Panc1 (cell line): ENCODE measurements around the gene SDK2.

ENCODE experiments used
- POLR2AphosphoS5 ChIP-seq: IDR thresholded peaks from 2 replicates; pipeline ENCODE4 v1.6.1; 2012; ENCODE audit warnings: mild to moderate bottlenecking, low read depth, low read length, moderate library complexity
- TCF7L2 ChIP-seq: IDR thresholded peaks from 2 replicates; pipeline ENCODE4 v1.6.1; 2011; ENCODE audit warnings: mild to moderate bottlenecking, low read depth, low read length, inconsistent platforms
- TF ChIP-seq, protein P1 (sequence below): fragments of 450-650 bp; IDR thresholded peaks from 2 replicates; pipeline ENCODE4 v1.5.1; 2017; ENCODE audit warnings: mild to moderate bottlenecking
- TF ChIP-seq, protein P2 (sequence below), 2 experiments: IDR thresholded peaks; 2 replicates each; pipeline ENCODE4 v1.6.1; 2011 to 2012; ENCODE audit warnings: low read depth in 2 of 2, control low read depth in 1 of 2, low read length in 1 of 2, mild to moderate bottlenecking in 1 of 2, moderate library complexity in 1 of 2; ENCODE audit not compliant: insufficient read depth in 1 of 2

DNA sequence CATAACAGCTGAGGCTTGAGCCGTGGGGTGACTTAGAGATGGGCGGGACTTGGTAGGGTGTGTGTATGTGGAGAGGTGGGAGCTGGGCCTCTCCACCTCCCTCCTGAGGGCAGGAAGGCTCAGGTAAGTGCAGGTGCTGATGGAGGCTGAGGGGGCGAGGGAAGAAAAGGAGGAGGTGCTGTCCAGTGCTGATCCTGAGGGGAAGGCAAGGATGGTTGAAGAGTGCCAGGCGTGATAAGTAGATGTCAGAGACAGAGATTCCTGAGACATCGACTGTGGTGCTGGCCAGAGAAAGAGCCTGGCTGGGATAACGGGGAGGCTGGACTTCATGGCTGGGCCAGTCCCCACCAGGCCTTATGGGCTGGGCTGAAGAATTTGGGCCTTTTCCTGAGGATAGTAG lies 159.1 kb downstream of the SDK2 start:
- TF ChIP-seq, protein P1, sequence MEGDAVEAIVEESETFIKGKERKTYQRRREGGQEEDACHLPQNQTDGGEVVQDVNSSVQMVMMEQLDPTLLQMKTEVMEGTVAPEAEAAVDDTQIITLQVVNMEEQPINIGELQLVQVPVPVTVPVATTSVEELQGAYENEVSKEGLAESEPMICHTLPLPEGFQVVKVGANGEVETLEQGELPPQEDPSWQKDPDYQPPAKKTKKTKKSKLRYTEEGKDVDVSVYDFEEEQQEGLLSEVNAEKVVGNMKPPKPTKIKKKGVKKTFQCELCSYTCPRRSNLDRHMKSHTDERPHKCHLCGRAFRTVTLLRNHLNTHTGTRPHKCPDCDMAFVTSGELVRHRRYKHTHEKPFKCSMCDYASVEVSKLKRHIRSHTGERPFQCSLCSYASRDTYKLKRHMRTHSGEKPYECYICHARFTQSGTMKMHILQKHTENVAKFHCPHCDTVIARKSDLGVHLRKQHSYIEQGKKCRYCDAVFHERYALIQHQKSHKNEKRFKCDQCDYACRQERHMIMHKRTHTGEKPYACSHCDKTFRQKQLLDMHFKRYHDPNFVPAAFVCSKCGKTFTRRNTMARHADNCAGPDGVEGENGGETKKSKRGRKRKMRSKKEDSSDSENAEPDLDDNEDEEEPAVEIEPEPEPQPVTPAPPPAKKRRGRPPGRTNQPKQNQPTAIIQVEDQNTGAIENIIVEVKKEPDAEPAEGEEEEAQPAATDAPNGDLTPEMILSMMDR: no peak
- TF ChIP-seq, protein P2, sequence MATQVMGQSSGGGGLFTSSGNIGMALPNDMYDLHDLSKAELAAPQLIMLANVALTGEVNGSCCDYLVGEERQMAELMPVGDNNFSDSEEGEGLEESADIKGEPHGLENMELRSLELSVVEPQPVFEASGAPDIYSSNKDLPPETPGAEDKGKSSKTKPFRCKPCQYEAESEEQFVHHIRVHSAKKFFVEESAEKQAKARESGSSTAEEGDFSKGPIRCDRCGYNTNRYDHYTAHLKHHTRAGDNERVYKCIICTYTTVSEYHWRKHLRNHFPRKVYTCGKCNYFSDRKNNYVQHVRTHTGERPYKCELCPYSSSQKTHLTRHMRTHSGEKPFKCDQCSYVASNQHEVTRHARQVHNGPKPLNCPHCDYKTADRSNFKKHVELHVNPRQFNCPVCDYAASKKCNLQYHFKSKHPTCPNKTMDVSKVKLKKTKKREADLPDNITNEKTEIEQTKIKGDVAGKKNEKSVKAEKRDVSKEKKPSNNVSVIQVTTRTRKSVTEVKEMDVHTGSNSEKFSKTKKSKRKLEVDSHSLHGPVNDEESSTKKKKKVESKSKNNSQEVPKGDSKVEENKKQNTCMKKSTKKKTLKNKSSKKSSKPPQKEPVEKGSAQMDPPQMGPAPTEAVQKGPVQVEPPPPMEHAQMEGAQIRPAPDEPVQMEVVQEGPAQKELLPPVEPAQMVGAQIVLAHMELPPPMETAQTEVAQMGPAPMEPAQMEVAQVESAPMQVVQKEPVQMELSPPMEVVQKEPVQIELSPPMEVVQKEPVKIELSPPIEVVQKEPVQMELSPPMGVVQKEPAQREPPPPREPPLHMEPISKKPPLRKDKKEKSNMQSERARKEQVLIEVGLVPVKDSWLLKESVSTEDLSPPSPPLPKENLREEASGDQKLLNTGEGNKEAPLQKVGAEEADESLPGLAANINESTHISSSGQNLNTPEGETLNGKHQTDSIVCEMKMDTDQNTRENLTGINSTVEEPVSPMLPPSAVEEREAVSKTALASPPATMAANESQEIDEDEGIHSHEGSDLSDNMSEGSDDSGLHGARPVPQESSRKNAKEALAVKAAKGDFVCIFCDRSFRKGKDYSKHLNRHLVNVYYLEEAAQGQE (IDR thresholded peaks at IDR 0.05; ENCODE audit: insufficient read depth in 1 of 2, low read depth in 2 of 2, low read length in 1 of 2): peak; percentile 83
- no peak for TF ChIP-seq POLR2AphosphoS5
- TF ChIP-seq TCF7L2: no peak
